NT2/D1 (cell line): ENCODE data around the gene MAOB.

Source experiments
- YY1 ChIP-seq: IDR thresholded peaks from 2 replicates; pipeline ENCODE4 v1.6.1; 2011; ENCODE audit not compliant: insufficient read length, insufficient read depth
- ZNF274 ChIP-seq: IDR thresholded peaks from 2 replicates; pipeline ENCODE4 v1.6.1; 2011; ENCODE audit warnings: mild to moderate bottlenecking, low read depth, low read length

GRCh38 chrX:43880425-43880824 is 1.8 kb downstream of the MAOB start:
- TF ChIP-seq ZNF274 (no peak), YY1 (no peak)
